H1 (cell line): ENCODE data around the gene ACTR1A. TPM values are rescaled to one million over a fixed set of nuclear protein-coding genes. Genes with fewer than 3 reads are reported as not detected.

ENCODE experiments used
- CTCF ChIA-PET: fragments of 300-600 bp; sonication (Branson Sonifier 250); formaldehyde crosslinking; loops from one replicate; lab custom pipeline; 2021; ENCODE audit not compliant: partially characterized antibody; lab: Charles Lee
- POLR2A ChIA-PET: fragments of 300-600 bp; sonication (Branson Sonifier 250); formaldehyde crosslinking; loops from one replicate; lab custom pipeline; 2021; ENCODE audit warnings: inconsistent platforms; ENCODE audit not compliant: partially characterized antibody; lab: Charles Lee
- DNase-seq, 2 experiments: peaks; one replicate each; pipeline versions ENCODE4 v3.0.0 to v3.0.0-alpha.2; 2010 to 2022; ENCODE audit warnings: low spot score in 2 of 2, low read depth in 1 of 2, mixed read lengths in 1 of 2
- FAIRE-seq: peaks from 2 replicates; lab custom pipeline; 2011; peaks lifted over from hg19 to GRCh38; lab: Jason Lieb, UNC
- H2AFZ ChIP-seq: 2 replicates; pipeline ENCODE4 v1.8.1; 2012; ENCODE audit warnings: low read length, inconsistent platforms
- H2AK5ac ChIP-seq: 2 replicates; pipeline ENCODE4 v1.6.1; 2013; ENCODE audit warnings: low read depth, low read length
- H2BK120ac ChIP-seq: replicated peaks from 2 replicates; pipeline ENCODE3; 2013; ENCODE audit warnings: low read depth, low read length, inconsistent platforms
- H2BK12ac ChIP-seq: 2 replicates; pipeline ENCODE4 v1.6.1; 2013; ENCODE audit warnings: low read depth, low read length
- H2BK15ac ChIP-seq: 2 replicates; pipeline ENCODE4 v1.6.1; 2013; ENCODE audit warnings: low read length
- H2BK20ac ChIP-seq: 2 replicates; pipeline ENCODE4 v1.6.1; 2013; ENCODE audit warnings: low read length
- H2BK5ac ChIP-seq: 2 replicates; pipeline ENCODE4 v1.6.1; 2013; ENCODE audit warnings: low read depth, low read length
- H3K14ac ChIP-seq: 2 replicates; pipeline ENCODE4 v1.6.1; 2013; ENCODE audit warnings: inconsistent platforms; ENCODE audit not compliant: insufficient read length
- H3K18ac ChIP-seq: 2 replicates; pipeline ENCODE4 v1.6.1; 2013; ENCODE audit warnings: low read length; ENCODE audit errors: extremely low read depth
- H3K23ac ChIP-seq: 2 replicates; pipeline ENCODE4 v1.6.1; 2013; ENCODE audit warnings: inconsistent platforms; ENCODE audit not compliant: insufficient read length
- H3K23me2 ChIP-seq: 2 replicates; pipeline ENCODE4 v1.6.1; 2013; ENCODE audit warnings: low read depth, low read length
- H3K27ac ChIP-seq: 2 replicates; pipeline ENCODE4 v1.6.1; 2011; ENCODE audit warnings: low read depth, low read length, inconsistent platforms
- H3K27me3 ChIP-seq, 4 experiments: replicated peaks in 1 of 4; 1 replicate in 1 of 4; 2 replicates in 3 of 4; pipeline versions ENCODE4 v1.6.1 to v1.8.1; 2011 to 2013; ENCODE audit warnings: low read length in 3 of 4, mild to moderate bottlenecking in 3 of 4, inconsistent platforms in 2 of 4, mixed read lengths in 2 of 4, moderate library complexity in 1 of 4; ENCODE audit not compliant: control insufficient read depth in 3 of 4, insufficient read depth in 3 of 4; ENCODE audit errors: extremely low read depth in 1 of 4
- H3K36me3 ChIP-seq, 4 experiments: 2 replicates each; pipeline versions ENCODE4 v1.6.1 to v1.8.1; 2011 to 2013; ENCODE audit warnings: mild to moderate bottlenecking in 4 of 4, low read length in 3 of 4, moderate library complexity in 2 of 4, control low read depth in 1 of 4, inconsistent platforms in 1 of 4; ENCODE audit not compliant: insufficient read depth in 4 of 4, control insufficient read depth in 2 of 4
- H3K4ac ChIP-seq: replicated peaks from 2 replicates; pipeline ENCODE3; 2013; ENCODE audit warnings: low read length, low read depth, mixed read lengths, inconsistent platforms; ENCODE audit not compliant: insufficient read length
- H3K4me1 ChIP-seq, 4 experiments: replicated peaks in 1 of 4; 1 replicate in 1 of 4; 2 replicates in 3 of 4; pipeline versions ENCODE4 v1.6.1 to v1.8.1; 2011 to 2013; ENCODE audit warnings: low read length in 3 of 4, inconsistent platforms in 2 of 4, mixed read lengths in 1 of 4; ENCODE audit not compliant: insufficient read depth in 4 of 4, control insufficient read depth in 3 of 4
- H3K4me2 ChIP-seq, 2 experiments: 2 replicates each; pipeline versions ENCODE4 v1.6.1 to v1.8.1; 2011 to 2013; ENCODE audit warnings: low read depth in 2 of 2, low read length in 2 of 2, control low read depth in 1 of 2, inconsistent platforms in 1 of 2, mild to moderate bottlenecking in 1 of 2; ENCODE audit not compliant: insufficient read depth in 1 of 2
- H3K4me3 ChIP-seq, 4 experiments: fragments of 200-600, 300-600 bp in 1 of 4; sonication (generic), shearing (Covaris generic), sonication (Bioruptor Twin) in 1 of 4; 2 replicates each; pipeline versions ENCODE4 v1.5.1 to v1.8.1; 2011 to 2016; ENCODE audit warnings: low read length in 4 of 4, low read depth in 3 of 4, control low read depth in 2 of 4, inconsistent platforms in 2 of 4, mild to moderate bottlenecking in 2 of 4, mixed read lengths in 1 of 4, moderate library complexity in 1 of 4; ENCODE audit not compliant: insufficient read depth in 2 of 4; ENCODE audit errors: extremely low read depth in 1 of 4
- H3K56ac ChIP-seq: replicated peaks from 2 replicates; pipeline ENCODE3; 2013; ENCODE audit warnings: low read depth, mild to moderate bottlenecking, mixed read lengths, low read length, inconsistent platforms; ENCODE audit not compliant: insufficient read length
- H3K79me1 ChIP-seq: 2 replicates; pipeline ENCODE4 v1.6.1; 2013; ENCODE audit warnings: low read depth, low read length, control low read depth
- H3K79me2 ChIP-seq, 2 experiments: 2 replicates each; pipeline versions ENCODE4 v1.6.1 to v1.8.1; 2012 to 2013; ENCODE audit warnings: low read length in 2 of 2, mild to moderate bottlenecking in 2 of 2, inconsistent platforms in 1 of 2; ENCODE audit not compliant: insufficient read depth in 2 of 2, control insufficient read depth in 1 of 2
- H3K9ac ChIP-seq, 4 experiments: replicated peaks in 1 of 4; 1 replicate in 1 of 4; 2 replicates in 3 of 4; pipeline versions ENCODE4 v1.6.1 to v1.8.1; 2011 to 2013; ENCODE audit warnings: low read depth in 3 of 4, low read length in 3 of 4, control low read depth in 2 of 4, mild to moderate bottlenecking in 2 of 4, moderate library complexity in 2 of 4, inconsistent platforms in 1 of 4; ENCODE audit errors: extremely low read depth in 1 of 4
- H3K9me3 ChIP-seq, 2 experiments: 2 replicates each; pipeline versions ENCODE4 v1.6.1 to v1.8.1; 2012 to 2013; ENCODE audit warnings: mild to moderate bottlenecking in 2 of 2, moderate library complexity in 2 of 2, control low read depth in 1 of 2, inconsistent platforms in 1 of 2, low read depth in 1 of 2, low read length in 1 of 2, mixed read lengths in 1 of 2; ENCODE audit not compliant: insufficient read depth in 2 of 2
- H4K20me1 ChIP-seq, 2 experiments: replicated peaks in 1 of 2; 2 replicates each; pipeline versions ENCODE3 to v1.8.1; 2011 to 2013; ENCODE audit warnings: inconsistent platforms in 2 of 2, low read length in 2 of 2, mild to moderate bottlenecking in 1 of 2; ENCODE audit not compliant: insufficient read depth in 2 of 2, control insufficient read depth in 1 of 2
- H4K5ac ChIP-seq: 2 replicates; pipeline ENCODE4 v1.6.1; 2013; ENCODE audit warnings: low read length, low read depth, mixed read lengths, inconsistent platforms; ENCODE audit not compliant: insufficient read length
- H4K8ac ChIP-seq: 2 replicates; pipeline ENCODE4 v1.8.0; 2013; ENCODE audit warnings: mild to moderate bottlenecking, moderate library complexity, low read length, inconsistent platforms; ENCODE audit not compliant: insufficient read depth; ENCODE audit errors: extremely low read depth
- H4K91ac ChIP-seq: replicated peaks from 2 replicates; pipeline ENCODE3; 2013; ENCODE audit warnings: low read length, mixed read lengths, inconsistent platforms; ENCODE audit not compliant: insufficient read length
- BCL11A ChIP-seq, 2 experiments: IDR thresholded peaks; one replicate each; pipeline ENCODE4 v1.6.1; 2011; ENCODE audit warnings: low read depth in 2 of 2, low read length in 2 of 2, mild to moderate bottlenecking in 2 of 2
- BRCA1 ChIP-seq: IDR thresholded peaks from 2 replicates; pipeline ENCODE4 v1.6.1; 2012; ENCODE audit warnings: low read depth, low read length, improper control_type of control experiment
- CBX5 ChIP-seq: fragments of 300-800, 300-1000 bp; sonication (generic); IDR thresholded peaks from 2 replicates; pipeline ENCODE4 v1.7.1; 2016; ENCODE audit warnings: antibody characterized with exemption, low read length, low read depth
- CHD2 ChIP-seq: IDR thresholded peaks from 2 replicates; pipeline ENCODE4 v1.6.1; 2012; ENCODE audit warnings: low read length, improper control_type of control experiment
- E2F6 ChIP-seq: IDR thresholded peaks from 2 replicates; pipeline ENCODE4 v1.6.1; 2012; ENCODE audit warnings: inconsistent platforms
- EGR1 ChIP-seq: IDR thresholded peaks from 2 replicates; pipeline ENCODE4 v1.6.1; 2011; ENCODE audit warnings: low read depth, low read length, borderline replicate concordance
- FOSL1 ChIP-seq: IDR thresholded peaks from 2 replicates; pipeline ENCODE4 v1.6.1; 2011; ENCODE audit warnings: mild to moderate bottlenecking, low read depth, low read length, moderate library complexity; ENCODE audit not compliant: insufficient read depth
- MAFK ChIP-seq: IDR thresholded peaks from 2 replicates; pipeline ENCODE4 v1.6.1; 2012; ENCODE audit warnings: low read depth, mild to moderate bottlenecking, improper control_type of control experiment, low read length
- NANOG ChIP-seq: IDR thresholded peaks from 2 replicates; pipeline ENCODE4 v1.6.1; 2011; ENCODE audit warnings: low read length, low read depth, mild to moderate bottlenecking, inconsistent platforms; ENCODE audit not compliant: insufficient read depth, poor library complexity, severe bottlenecking
- POLR2A ChIP-seq, 2 experiments: IDR thresholded peaks; 1 replicate in 1 of 2; 2 replicates in 1 of 2; pipeline ENCODE4 v1.6.1; 2011; ENCODE audit warnings: low read depth in 2 of 2, low read length in 2 of 2, mild to moderate bottlenecking in 2 of 2; ENCODE audit errors: control extremely low read depth in 1 of 2
- SP2 ChIP-seq: IDR thresholded peaks from 2 replicates; pipeline ENCODE4 v1.6.1; 2012; ENCODE audit warnings: mild to moderate bottlenecking, low read length, inconsistent platforms
- SP4 ChIP-seq: IDR thresholded peaks from 2 replicates; pipeline ENCODE4 v1.6.1; 2012; ENCODE audit warnings: low read length, inconsistent platforms
- TAF1 ChIP-seq: IDR thresholded peaks from 2 replicates; pipeline ENCODE4 v1.6.1; 2011; ENCODE audit warnings: mild to moderate bottlenecking, low read depth, low read length
- YY1 ChIP-seq: IDR thresholded peaks from 2 replicates; pipeline ENCODE4 v1.6.1; 2011; ENCODE audit warnings: low read depth, mild to moderate bottlenecking, low read length
- WGBS, 2 experiments: shearing (Covaris generic) in 1 of 2; methylation state at CpG; one replicate each; pipeline versions ENCODE4 v1.1.6 to v1.1.7; 2013 to 2015; ENCODE audit warnings: low lambda C conversion rate in 2 of 2, mixed read lengths in 2 of 2, inconsistent platforms in 1 of 2, low coverage in 1 of 2, missing lambda C conversion rate in 1 of 2; ENCODE audit not compliant: insufficient replicate concordance in 2 of 2, insufficient coverage in 1 of 2, insufficient read length in 1 of 2; ENCODE audit errors: extremely low coverage in 1 of 2, missing lambda C conversion rate in 1 of 2; 5-methylcytosine and 5-hydroxymethylcytosine counted together
- polyA plus RNA-seq, 7 experiments: library from polyadenylated mRNA; depleted of rRNA in 3 of 7; stranded (reverse) in 5 of 7; unstranded in 2 of 7; fragments of >200 nt in 5 of 7; fragments of 200-250 nt in 2 of 7; gene quantifications; 1 replicate in 5 of 7; 2 replicates in 1 of 7; 4 replicates in 1 of 7; pipeline versions ENCODE4 v1.2.1 to v1.2.3, GENCODE V29; 2011 to 2013; ENCODE audit warnings: missing spikeins in 2 of 7, mixed read lengths in 2 of 7
- total RNA-seq: library from RNA; stranded (reverse); fragmentation: NEBNext Ultra II Directional; extraction: Animal tissue kit (Norgen Biotek cat#: 25700); gene quantifications from 2 replicates; pipeline ENCODE4 v1.2.1, GENCODE V29; 2021

The ACTR1A gene
- total and polyA plus RNA-seq, 2 of the 8 experiments (the other 6 are each of a cell fraction or from before 2014, with no cell fraction given), result 78.6 to 86.3 TPM

GRCh38 chr10:102502029-102502336 lies 529 bp downstream of the ACTR1A start:
- Histone ChIP-seq H2AK5ac (no peak overlapping the region), H3K36me3 (no peaks in the 10 kb centered on the region), H3K4me1 (peaks cover 0 to 10% (median 3%) of the 10 kb centered on the region in 4 experiments; a peak in 4 of 7 replicates), H2BK20ac (no peak overlapping the region), H2BK15ac (no peak overlapping the region), H3K23me2 (peaks cover 14% of the 10 kb centered on the region), H2BK120ac (no peak overlapping the region), H2AFZ (peak overlapping the region; percentile 92; the same call in 1 of the 2 replicates), H3K27me3 (peaks cover 2 to 11% (median 8%) of the 10 kb centered on the region in 4 experiments; a peak in 4 of 7 replicates), H3K4ac (no peak overlapping the region), H3K79me1 (no peaks in the 10 kb centered on the region; the same call in 1 of the 2 replicates), H3K79me2 (peaks cover 0 to 50% of the 10 kb centered on the region in 2 experiments; a peak in 3 of 4 replicates), H3K27ac (0 out of 2 replicates have a peak overlapping the region, but pooled peaks have one; percentile 34), H3K23ac (no peak overlapping the region), H3K14ac (no peak overlapping the region), H2BK5ac (no peak overlapping the region), H4K8ac (no peak overlapping the region), H3K9ac (peak overlapping the region in 3 of 4 experiments; percentile 74 to 93 (median 76); a peak in 5 of 7 replicates), H4K91ac (no peak overlapping the region), H4K20me1 (peaks cover 13 to 29% of the 10 kb centered on the region in 2 experiments), H3K18ac (peak overlapping the region; percentile 91; the same call in 1 of the 2 replicates), H3K56ac (no peak overlapping the region), H4K5ac (no peak overlapping the region), H3K4me2 (peak overlapping the region; percentile 77 to 90), H3K9me3 (no peaks in the 10 kb centered on the region), H2BK12ac (peak overlapping the region; percentile 85; the same call in 1 of the 2 replicates), H3K4me3 (peak overlapping the region; percentile 90 to 100 (median 98))
- FAIRE-seq, result peak; percentile 66
- WGBS, 2 experiments, result 1% methylated on average over 19 of the region's 19 CpGs; no CpG with 5 or more reads in 1 of the 2 experiments
- POLR2A ChIA-PET, result interaction anchor here (0.7 to 2.1 kb wide), 4 partner anchors 18 to 128 kb away, joined by 3 to 6 read pairs (median 4); no protein-coding TSS in a partner anchor
- CTCF ChIA-PET, result interaction anchor here (0.6 to 16.5 kb wide), 10 partner anchors 16 to 328 kb away, joined by 3 to 182 read pairs (median 4); partner anchors contain the start of gene C10orf95
- peak; percentile 96 to 98 for DNase-seq
- TF ChIP-seq FOSL1, result no peak
- no peak for TF ChIP-seq E2F6
- TF ChIP-seq BRCA1, result 0 out of 2 replicates have a peak, but pooled peaks have one; percentile 11
- TF ChIP-seq BCL11A (IDR thresholded peaks at IDR 0.05; ENCODE audit: low read depth in 2 of 2, low read length in 2 of 2), result no peak
- TF ChIP-seq MAFK, result no peak
- peak; percentile 52; the same call in 1 of the 2 replicates for TF ChIP-seq TAF1
- peak; percentile 94 for TF ChIP-seq CHD2
- no peak for TF ChIP-seq NANOG
- TF ChIP-seq SP4, result peak; percentile 90
- peak; percentile 97 for TF ChIP-seq SP2
- TF ChIP-seq YY1, result peak; percentile 97
- TF ChIP-seq CBX5, result no peak
- TF ChIP-seq EGR1, result no peak
- no peak; a peak in 1 of 3 replicates for TF ChIP-seq POLR2A (IDR thresholded peaks at IDR 0.05; ENCODE audit: control extremely low read depth in 1 of 2, low read depth in 2 of 2, low read length in 2 of 2)
